Measurements from ENCODE around the gene USP9X.

DNA sequence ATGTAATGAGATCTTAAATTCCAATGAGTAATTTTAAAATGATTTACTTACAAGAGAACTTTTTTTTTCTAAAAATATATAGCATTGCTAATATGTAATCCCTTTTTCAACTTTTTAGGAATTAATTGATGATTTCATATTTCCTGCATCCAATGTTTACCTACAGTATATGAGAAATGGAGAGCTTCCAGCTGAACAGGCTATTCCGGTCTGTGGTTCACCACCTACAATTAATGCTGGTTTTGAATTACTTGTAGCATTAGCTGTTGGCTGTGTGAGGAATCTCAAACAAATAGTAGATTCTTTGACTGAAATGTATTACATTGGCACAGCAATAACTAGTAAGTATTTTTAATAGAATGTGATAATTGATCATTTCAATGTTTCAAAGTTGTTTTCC lies 113.2 kb downstream of the USP9X start:
- TF ChIP-seq, protein P1, sequence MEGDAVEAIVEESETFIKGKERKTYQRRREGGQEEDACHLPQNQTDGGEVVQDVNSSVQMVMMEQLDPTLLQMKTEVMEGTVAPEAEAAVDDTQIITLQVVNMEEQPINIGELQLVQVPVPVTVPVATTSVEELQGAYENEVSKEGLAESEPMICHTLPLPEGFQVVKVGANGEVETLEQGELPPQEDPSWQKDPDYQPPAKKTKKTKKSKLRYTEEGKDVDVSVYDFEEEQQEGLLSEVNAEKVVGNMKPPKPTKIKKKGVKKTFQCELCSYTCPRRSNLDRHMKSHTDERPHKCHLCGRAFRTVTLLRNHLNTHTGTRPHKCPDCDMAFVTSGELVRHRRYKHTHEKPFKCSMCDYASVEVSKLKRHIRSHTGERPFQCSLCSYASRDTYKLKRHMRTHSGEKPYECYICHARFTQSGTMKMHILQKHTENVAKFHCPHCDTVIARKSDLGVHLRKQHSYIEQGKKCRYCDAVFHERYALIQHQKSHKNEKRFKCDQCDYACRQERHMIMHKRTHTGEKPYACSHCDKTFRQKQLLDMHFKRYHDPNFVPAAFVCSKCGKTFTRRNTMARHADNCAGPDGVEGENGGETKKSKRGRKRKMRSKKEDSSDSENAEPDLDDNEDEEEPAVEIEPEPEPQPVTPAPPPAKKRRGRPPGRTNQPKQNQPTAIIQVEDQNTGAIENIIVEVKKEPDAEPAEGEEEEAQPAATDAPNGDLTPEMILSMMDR (IDR thresholded peaks at IDR 0.05): no peak
- TF ChIP-seq POLR2AphosphoS5 (IDR thresholded peaks at IDR 0.05) (no peak), POLR2A (IDR thresholded peaks at IDR 0.05) (no peak)
